Measurements from ENCODE around the gene IPP.

IPP gene

DNA sequence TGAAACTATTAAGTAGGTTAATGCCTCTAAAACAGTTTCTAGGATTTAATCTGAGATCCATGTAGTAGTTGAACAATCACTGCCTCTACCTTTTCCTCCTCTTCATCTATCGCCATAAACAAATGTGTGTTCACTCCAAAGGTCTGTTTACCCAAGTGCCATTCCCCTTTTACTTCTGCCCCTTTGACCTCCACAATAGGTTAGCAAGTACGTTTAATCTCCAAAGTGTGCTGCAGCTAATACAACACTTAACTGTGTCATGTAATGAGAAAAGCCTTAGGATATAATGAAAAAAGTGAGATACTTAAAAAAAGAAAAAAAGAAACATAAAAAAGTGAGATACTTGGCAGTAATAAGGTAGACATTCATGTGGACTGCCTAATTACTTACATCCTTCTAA is 92.3 kb downstream of the IPP start:
- TF ChIP-seq, protein P1, sequence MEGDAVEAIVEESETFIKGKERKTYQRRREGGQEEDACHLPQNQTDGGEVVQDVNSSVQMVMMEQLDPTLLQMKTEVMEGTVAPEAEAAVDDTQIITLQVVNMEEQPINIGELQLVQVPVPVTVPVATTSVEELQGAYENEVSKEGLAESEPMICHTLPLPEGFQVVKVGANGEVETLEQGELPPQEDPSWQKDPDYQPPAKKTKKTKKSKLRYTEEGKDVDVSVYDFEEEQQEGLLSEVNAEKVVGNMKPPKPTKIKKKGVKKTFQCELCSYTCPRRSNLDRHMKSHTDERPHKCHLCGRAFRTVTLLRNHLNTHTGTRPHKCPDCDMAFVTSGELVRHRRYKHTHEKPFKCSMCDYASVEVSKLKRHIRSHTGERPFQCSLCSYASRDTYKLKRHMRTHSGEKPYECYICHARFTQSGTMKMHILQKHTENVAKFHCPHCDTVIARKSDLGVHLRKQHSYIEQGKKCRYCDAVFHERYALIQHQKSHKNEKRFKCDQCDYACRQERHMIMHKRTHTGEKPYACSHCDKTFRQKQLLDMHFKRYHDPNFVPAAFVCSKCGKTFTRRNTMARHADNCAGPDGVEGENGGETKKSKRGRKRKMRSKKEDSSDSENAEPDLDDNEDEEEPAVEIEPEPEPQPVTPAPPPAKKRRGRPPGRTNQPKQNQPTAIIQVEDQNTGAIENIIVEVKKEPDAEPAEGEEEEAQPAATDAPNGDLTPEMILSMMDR (IDR thresholded peaks at IDR 0.05) = no peak

DNA sequence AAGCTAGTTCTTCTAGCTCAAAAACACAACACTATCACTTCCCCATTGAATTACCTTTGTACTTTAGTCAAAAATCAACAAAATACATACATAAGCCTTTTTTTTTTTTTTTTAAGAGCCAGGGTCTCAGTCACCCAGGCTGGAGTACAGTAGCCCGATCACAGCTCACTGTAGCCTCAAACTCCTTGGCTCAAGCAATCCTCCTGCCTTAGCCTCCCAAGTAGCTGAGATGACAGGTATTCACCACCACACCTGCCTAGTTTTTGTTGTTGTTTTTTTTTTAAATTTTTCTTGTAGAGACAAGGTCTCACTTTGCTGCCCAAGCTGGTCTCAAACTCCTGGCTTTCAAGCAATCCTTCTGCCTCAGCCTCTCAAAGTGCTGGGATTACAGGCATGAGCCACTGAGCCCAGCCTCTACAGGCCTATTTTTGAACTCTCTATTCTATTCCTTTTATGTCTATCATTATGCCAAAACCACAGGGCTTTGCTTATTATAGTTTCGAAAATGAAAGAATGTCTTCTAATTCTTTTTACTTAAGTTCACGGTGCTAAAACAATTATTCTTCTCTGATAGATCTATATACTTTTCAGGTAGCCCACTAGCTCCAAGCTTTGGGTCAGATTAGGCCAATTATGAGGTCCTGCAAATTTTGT is 93.8 kb downstream of the IPP start:
- TF ChIP-seq, protein P1 (IDR thresholded peaks at IDR 0.05) = no peak

DNA sequence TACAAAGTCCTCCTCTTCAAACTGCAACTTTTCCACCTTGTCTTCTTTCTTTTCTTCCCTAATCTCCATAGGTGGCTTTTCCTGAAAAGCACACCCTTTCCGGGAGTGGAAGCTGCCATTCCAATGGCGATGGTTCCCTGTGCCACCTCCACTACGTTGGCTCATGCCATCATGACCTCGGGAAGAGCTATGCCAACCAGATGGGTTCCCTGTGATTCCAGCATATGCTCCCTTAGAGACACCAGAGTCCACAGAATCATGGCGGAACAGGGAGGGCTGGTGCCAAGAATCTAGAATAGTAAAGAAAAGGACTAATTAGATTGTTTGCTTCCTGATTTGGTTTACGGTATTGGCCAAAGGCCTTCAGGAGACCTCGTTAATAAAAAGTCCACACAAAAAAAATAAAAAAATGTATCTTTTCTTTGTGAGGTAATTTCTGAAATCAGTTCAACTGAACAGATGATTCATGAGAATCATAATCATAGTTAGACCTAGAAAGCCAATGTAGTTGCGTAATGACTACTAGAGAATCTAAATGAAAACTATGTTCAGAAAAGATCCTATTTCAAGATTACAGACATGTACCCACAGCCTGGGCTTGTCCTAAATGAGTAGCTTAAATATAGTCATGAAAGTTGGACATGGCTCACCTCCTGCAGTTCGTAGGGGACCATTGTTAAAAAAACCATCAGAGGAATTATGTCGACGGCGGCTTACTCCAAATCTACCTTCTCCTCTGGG is 95.7 kb downstream of the IPP start:
- TF ChIP-seq, protein P1 (IDR thresholded peaks at IDR 0.05) = no peak
